ENCODE results near the gene TYW1B.
"Not testable (repeated sequence)": the region's sequence is repeated elsewhere in the genome, so short reads cannot be mapped to it uniquely, and the experiment has no call there.

The TYW1B gene

GRCh38 chr7:72790048-72790697 is 37.8 kb downstream of the TYW1B start:
- peaks cover 17% of the 10 kb centered on the region for H3K36me3 Mint-ChIP-seq
- H3K9me3 Mint-ChIP-seq, H3K27ac Mint-ChIP-seq, ATAC-seq, H3K27me3 Mint-ChIP-seq, H3K4me3 Mint-ChIP-seq, H3K4me1 Mint-ChIP-seq: not testable (repeated sequence)

GRCh38 chr7:72785166-72785955 is 42.6 kb downstream of the TYW1B start:
- no peak overlapping the region for H3K27ac Mint-ChIP-seq

GRCh38 chr7:72783601-72784370 is 44.2 kb downstream of the TYW1B start:
- not testable (repeated sequence) for H3K27me3 Mint-ChIP-seq, H3K4me3 Mint-ChIP-seq, H3K36me3 Mint-ChIP-seq, ATAC-seq, H3K9me3 Mint-ChIP-seq, H3K27ac Mint-ChIP-seq, H3K4me1 Mint-ChIP-seq

More at GRCh38 chr7:72785166-72785955, 42.6 kb downstream of the TYW1B start:
- Mint-ChIP-seq H3K9me3 (no peaks in the 10 kb centered on the region), H3K4me3 (no peak overlapping the region), H3K36me3 (peaks cover 5% of the 10 kb centered on the region), H3K4me1 (no peaks in the 10 kb centered on the region), H3K27me3 (no peaks in the 10 kb centered on the region)
- no peak for ATAC-seq

GRCh38 chr7:72781631-72782030 is 46.4 kb downstream of the TYW1B start:
- no peaks in the 10 kb centered on the region for H3K27me3 Mint-ChIP-seq
- no peak overlapping the region for H3K27ac Mint-ChIP-seq
- H3K9me3 Mint-ChIP-seq, result no peaks in the 10 kb centered on the region
- no peaks in the 10 kb centered on the region for H3K4me1 Mint-ChIP-seq
- H3K4me3 Mint-ChIP-seq, result no peak overlapping the region
- H3K36me3 Mint-ChIP-seq, result peaks cover 15% of the 10 kb centered on the region
- ATAC-seq, result no peak

- H3K27ac Mint-ChIP-seq, result no peak overlapping the region
- no peaks in the 10 kb centered on the region for H3K9me3 Mint-ChIP-seq
- no peak overlapping the region for H3K4me3 Mint-ChIP-seq
- H3K36me3 Mint-ChIP-seq, result peaks cover 16% of the 10 kb centered on the region
- ATAC-seq, result no peak
- no peaks in the 10 kb centered on the region for H3K27me3 Mint-ChIP-seq
- H3K4me1 Mint-ChIP-seq, result no peaks in the 10 kb centered on the region
These were observed 46.8 kb downstream of the TYW1B start for GRCh38 chr7:72781161-72781560.

GRCh38 chr7:72780289-72780894 is 47.6 kb downstream of the TYW1B start:
- H3K9me3 Mint-ChIP-seq, H3K4me3 Mint-ChIP-seq, H3K27ac Mint-ChIP-seq, H3K4me1 Mint-ChIP-seq, ATAC-seq, H3K27me3 Mint-ChIP-seq: not testable (repeated sequence)
- peaks cover 24% of the 10 kb centered on the region for H3K36me3 Mint-ChIP-seq

GRCh38 chr7:72777167-72777566 is 50.8 kb downstream of the TYW1B start:
- H3K27ac Mint-ChIP-seq, H3K9me3 Mint-ChIP-seq, H3K4me3 Mint-ChIP-seq, H3K27me3 Mint-ChIP-seq, ATAC-seq, H3K4me1 Mint-ChIP-seq: not testable (repeated sequence)
- peaks cover 52% of the 10 kb centered on the region for H3K36me3 Mint-ChIP-seq

GRCh38 chr7:72772627-72773026 is 55.4 kb downstream of the TYW1B start:
- not testable (repeated sequence) for H3K9me3 Mint-ChIP-seq, H3K27ac Mint-ChIP-seq, H3K4me1 Mint-ChIP-seq, H3K4me3 Mint-ChIP-seq, ATAC-seq, H3K27me3 Mint-ChIP-seq
- H3K36me3 Mint-ChIP-seq, result peaks cover 61% of the 10 kb centered on the region

GRCh38 chr7:72766994-72767393 is 61.0 kb downstream of the TYW1B start:
- H3K36me3 Mint-ChIP-seq, result peaks cover 45% of the 10 kb centered on the region
- H3K9me3 Mint-ChIP-seq, H3K4me3 Mint-ChIP-seq, ATAC-seq, H3K4me1 Mint-ChIP-seq, H3K27ac Mint-ChIP-seq, H3K27me3 Mint-ChIP-seq: not testable (repeated sequence)

- Mint-ChIP-seq H3K27ac (no peak overlapping the region), H3K4me1 (no peaks in the 10 kb centered on the region), H3K4me3 (no peak overlapping the region), H3K9me3 (peaks cover 12% of the 10 kb centered on the region), H3K27me3 (no peaks in the 10 kb centered on the region), H3K36me3 (peaks cover 58% of the 10 kb centered on the region)
- no peak for ATAC-seq
These were observed 67.4 kb downstream of the TYW1B start for GRCh38 chr7:72760602-72761001.

GRCh38 chr7:72754312-72754711 is 73.7 kb downstream of the TYW1B start:
- Mint-ChIP-seq H3K4me1 (no peaks in the 10 kb centered on the region), H3K27ac (no peak overlapping the region), H3K4me3 (no peak overlapping the region), H3K9me3 (peaks cover 6% of the 10 kb centered on the region), H3K36me3 (peaks cover 72% of the 10 kb centered on the region), H3K27me3 (no peaks in the 10 kb centered on the region)
- ATAC-seq, result no peak

GRCh38 chr7:72753781-72754180 is 74.2 kb downstream of the TYW1B start:
- H3K4me1 Mint-ChIP-seq, result no peaks in the 10 kb centered on the region
- no peak overlapping the region for H3K27ac Mint-ChIP-seq
- H3K36me3 Mint-ChIP-seq, result peaks cover 67% of the 10 kb centered on the region
- H3K27me3 Mint-ChIP-seq, result no peaks in the 10 kb centered on the region
- H3K4me3 Mint-ChIP-seq, result no peak overlapping the region
- ATAC-seq, result no peak
- peaks cover 5% of the 10 kb centered on the region for H3K9me3 Mint-ChIP-seq

GRCh38 chr7:72753229-72753628 is 74.8 kb downstream of the TYW1B start:
- not testable (repeated sequence) for H3K4me1 Mint-ChIP-seq, H3K27me3 Mint-ChIP-seq, H3K4me3 Mint-ChIP-seq, ATAC-seq, H3K9me3 Mint-ChIP-seq, H3K27ac Mint-ChIP-seq
- peaks cover 62% of the 10 kb centered on the region for H3K36me3 Mint-ChIP-seq

- no peaks in the 10 kb centered on the region for H3K27me3 Mint-ChIP-seq
- H3K9me3 Mint-ChIP-seq, result peaks cover 5% of the 10 kb centered on the region
- H3K27ac Mint-ChIP-seq, result no peak overlapping the region
- no peak overlapping the region for H3K4me3 Mint-ChIP-seq
- no peak for ATAC-seq
- H3K4me1 Mint-ChIP-seq, result no peaks in the 10 kb centered on the region
- H3K36me3 Mint-ChIP-seq, result peaks cover 56% of the 10 kb centered on the region
These were observed 76.0 kb downstream of the TYW1B start for GRCh38 chr7:72751978-72752377.

- no peak for ATAC-seq
- no peak overlapping the region for H3K4me3 Mint-ChIP-seq
- H3K27ac Mint-ChIP-seq, result no peak overlapping the region
These were observed 76.6 kb downstream of the TYW1B start for GRCh38 chr7:72751378-72751777.

More at GRCh38 chr7:72751378-72751777, 76.6 kb downstream of the TYW1B start:
- Mint-ChIP-seq H3K36me3 (peaks cover 54% of the 10 kb centered on the region), H3K27me3 (no peaks in the 10 kb centered on the region), H3K4me1 (no peaks in the 10 kb centered on the region), H3K9me3 (peaks cover 5% of the 10 kb centered on the region)
